Measurements from ENCODE around the gene KCTD12.
"Not testable (repeated sequence)": the region's sequence is repeated elsewhere in the genome, so short reads cannot be mapped to it uniquely, and the experiment has no call there.

KCTD12 gene

GRCh38 chr13:76913898-76914297 lies 27.7 kb upstream of the KCTD12 start:
- Histone ChIP-seq H3K36me3 (no peaks in the 10 kb centered on the region), H3K27me3 (ENCODE audit: insufficient read depth, low read depth, severe bottlenecking) (no peaks in the 10 kb centered on the region), H3K4me3 (ENCODE audit: low read depth, low read length) (no peak overlapping the region), H3K27ac (no peak overlapping the region), H3K9me3 (ENCODE audit: severe bottlenecking) (no peaks in the 10 kb centered on the region)
- TF ChIP-seq CTCF (IDR thresholded peaks at IDR 0.05; ENCODE audit: low read depth, low read length), result no peak
- DNase-seq, result no peak

GRCh38 chr13:76912476-76912875 lies 26.3 kb upstream of the KCTD12 start:
- H3K9me3 ChIP-seq (ENCODE audit: severe bottlenecking), result no peaks in the 10 kb centered on the region
- no peaks in the 10 kb centered on the region for H3K36me3 ChIP-seq
- no peak overlapping the region for H3K4me3 ChIP-seq (ENCODE audit: low read depth, low read length)
- H3K27me3 ChIP-seq (ENCODE audit: insufficient read depth, low read depth, severe bottlenecking), result no peaks in the 10 kb centered on the region
- no peak for TF ChIP-seq CTCF (IDR thresholded peaks at IDR 0.05; ENCODE audit: low read depth, low read length)
- H3K27ac ChIP-seq, result no peak overlapping the region
- DNase-seq, result no peak

- Histone ChIP-seq H3K9me3 (ENCODE audit: severe bottlenecking) (no peaks in the 10 kb centered on the region), H3K27me3 (ENCODE audit: insufficient read depth, low read depth, severe bottlenecking) (no peaks in the 10 kb centered on the region), H3K27ac (no peak overlapping the region), H3K4me3 (ENCODE audit: low read depth, low read length) (no peak overlapping the region), H3K36me3 (no peaks in the 10 kb centered on the region)
- DNase-seq, result no peak
- no peak for TF ChIP-seq CTCF (IDR thresholded peaks at IDR 0.05; ENCODE audit: low read depth, low read length)
These were observed 18.3 kb upstream of the KCTD12 start for GRCh38 chr13:76904507-76904906.

GRCh38 chr13:76903544-76904162 lies 17.4 kb upstream of the KCTD12 start:
- H3K36me3 ChIP-seq, result no peaks in the 10 kb centered on the region
- H3K27me3 ChIP-seq (ENCODE audit: insufficient read depth, low read depth, severe bottlenecking), result no peaks in the 10 kb centered on the region
- no peak overlapping the region for H3K4me3 ChIP-seq (ENCODE audit: low read depth, low read length)
- DNase-seq, result peak; percentile 44
- peak; percentile 81 for TF ChIP-seq CTCF (IDR thresholded peaks at IDR 0.05; ENCODE audit: low read depth, low read length)
- H3K9me3 ChIP-seq (ENCODE audit: severe bottlenecking), result no peaks in the 10 kb centered on the region
- H3K27ac ChIP-seq, result no peak overlapping the region

GRCh38 chr13:76899066-76899465 lies 12.9 kb upstream of the KCTD12 start:
- not testable (repeated sequence) for H3K4me3 ChIP-seq (ENCODE audit: low read depth, low read length); DNase-seq; H3K27ac ChIP-seq; H3K36me3 ChIP-seq; H3K27me3 ChIP-seq (ENCODE audit: insufficient read depth, low read depth, severe bottlenecking); H3K9me3 ChIP-seq (ENCODE audit: severe bottlenecking)

GRCh38 chr13:76897171-76897570 lies 11.0 kb upstream of the KCTD12 start:
- H3K27me3 ChIP-seq (ENCODE audit: insufficient read depth, low read depth, severe bottlenecking); H3K4me3 ChIP-seq (ENCODE audit: low read depth, low read length); H3K9me3 ChIP-seq (ENCODE audit: severe bottlenecking); H3K36me3 ChIP-seq; H3K27ac ChIP-seq; DNase-seq: not testable (repeated sequence)

GRCh38 chr13:76894401-76895110 lies 8.4 kb upstream of the KCTD12 start:
- no peak for TF ChIP-seq CTCF (IDR thresholded peaks at IDR 0.05; ENCODE audit: low read depth, low read length)
- no peaks in the 10 kb centered on the region for H3K36me3 ChIP-seq
- H3K27ac ChIP-seq, result no peak overlapping the region
- H3K4me3 ChIP-seq (ENCODE audit: low read depth, low read length), result no peak overlapping the region
- no peak for DNase-seq
- H3K27me3 ChIP-seq (ENCODE audit: insufficient read depth, low read depth, severe bottlenecking), result no peaks in the 10 kb centered on the region
- no peaks in the 10 kb centered on the region for H3K9me3 ChIP-seq (ENCODE audit: severe bottlenecking)

Measured in WERI-Rb-1 (cell line).